Measurements from ENCODE around the gene AOPEP. TPM values are rescaled to one million over a fixed set of nuclear protein-coding genes. Genes with fewer than 3 reads are reported as not detected.

Gene AOPEP
- total and polyA plus RNA-seq, 7 donors: 28.0 to 490 (median 184) TPM

- peak overlapping the region; percentile 86 to 99 (median 88) for H3K27ac ChIP-seq
- intact Hi-C loops (cut with DNase I): loop anchor here (5.0 kb wide), 2 partner anchors 33 to 42 kb away; no protein-coding TSS in a partner anchor
- H3K4me1 ChIP-seq: peaks cover 0 to 91% (median 72%) of the 10 kb centered on the region in 4 donors
- H3K9me3 ChIP-seq: no peaks in the 10 kb centered on the region
- H3K27me3 ChIP-seq: no peaks in the 10 kb centered on the region
- WGBS, 2 donors: 27 to 63% methylated on average over 6 of the region's 6 CpGs
- no peaks in the 10 kb centered on the region for H3K36me3 ChIP-seq
- TF ChIP-seq CTCF (IDR thresholded peaks at IDR 0.05): no peak
- peak in 1 of 4 donors; percentile 9 for TF ChIP-seq POLR2AphosphoS5 (IDR thresholded peaks at IDR 0.05)
- H3K4me3 ChIP-seq: peak overlapping the region; percentile 6 to 60 (median 59)
- no peak for DNase-seq
These were observed 323.3 kb downstream of the AOPEP start for GRCh38 chr9:95049761-95050160.

- no peak overlapping the region for H3K4me3 ChIP-seq
- peaks cover 0 to 98% (median 86%) of the 10 kb centered on the region in 4 donors for H3K4me1 ChIP-seq
- WGBS, 2 donors: 80 to 82% methylated on average over 5 of the region's 5 CpGs
- H3K9me3 ChIP-seq: no peaks in the 10 kb centered on the region
- H3K27me3 ChIP-seq: no peaks in the 10 kb centered on the region
- TF ChIP-seq POLR2AphosphoS5 (IDR thresholded peaks at IDR 0.05): no peak
- TF ChIP-seq POLR2A (IDR thresholded peaks at IDR 0.05): no peak
- no peak for TF ChIP-seq EP300 (IDR thresholded peaks at IDR 0.05)
- TF ChIP-seq CTCF (IDR thresholded peaks at IDR 0.05): no peak
- peak overlapping the region; percentile 77 to 99 (median 88) for H3K27ac ChIP-seq
- no peak for DNase-seq
- no peaks in the 10 kb centered on the region for H3K36me3 ChIP-seq
- intact Hi-C loops (cut with DNase I): no loop called here
These were observed 327.4 kb downstream of the AOPEP start for GRCh38 chr9:95053611-95054570.

- H3K4me1 ChIP-seq: peaks cover 0 to 98% (median 88%) of the 10 kb centered on the region in 4 donors
- DNase-seq: no peak
- intact Hi-C loops (cut with DNase I): no loop called here
- WGBS, 2 donors: 52 to 72% methylated on average over 6 of the region's 6 CpGs
- peak overlapping the region; percentile 77 to 99 (median 88) for H3K27ac ChIP-seq
- H3K36me3 ChIP-seq: no peaks in the 10 kb centered on the region
- no peaks in the 10 kb centered on the region for H3K9me3 ChIP-seq
- peak overlapping the region in 3 of 4 donors; percentile 26 to 41 (median 35) for H3K4me3 ChIP-seq
- no peaks in the 10 kb centered on the region for H3K27me3 ChIP-seq
- no peak for TF ChIP-seq CTCF (IDR thresholded peaks at IDR 0.05)
- no peak for TF ChIP-seq POLR2A (IDR thresholded peaks at IDR 0.05)
- TF ChIP-seq POLR2AphosphoS5 (IDR thresholded peaks at IDR 0.05): no peak
These were observed 328.9 kb downstream of the AOPEP start for GRCh38 chr9:95055334-95055850.

GRCh38 chr9:95055851-95056551 is 329.5 kb downstream of the AOPEP start:
- Histone ChIP-seq H3K9me3 (no peaks in the 10 kb centered on the region), H3K4me3 (peak overlapping the region in 3 of 4 donors; percentile 26 to 41 (median 35)), H3K27me3 (no peaks in the 10 kb centered on the region), H3K36me3 (peaks cover 0 to 4% (median 0%) of the 10 kb centered on the region in 4 donors), H3K27ac (peak overlapping the region; percentile 77 to 99 (median 88)), H3K4me1 (peaks cover 0 to 98% (median 90%) of the 10 kb centered on the region in 4 donors)
- 68 to 75% methylated on average over 15 of the region's 15 CpGs for WGBS, 2 donors
- no peak for DNase-seq
- intact Hi-C loops (cut with DNase I): no loop called here
- TF ChIP-seq POLR2A (IDR thresholded peaks at IDR 0.05) (no peak), POLR2AphosphoS5 (IDR thresholded peaks at IDR 0.05) (peak in 2 of 4 donors; percentile 40), EP300 (IDR thresholded peaks at IDR 0.05) (peak in 1 of 4 donors; percentile 16)

Data from sigmoid colon (tissue), 7 donors.